Adipose tissue (tissue), 3 donors: Measurements from ENCODE around the gene CREM. TPM values are rescaled to one million over a fixed set of nuclear protein-coding genes. Genes with fewer than 3 reads are reported as not detected.
"Not testable (repeated sequence)": the region's sequence is repeated elsewhere in the genome, so short reads cannot be mapped to it uniquely, and the experiment has no call there.

Experiments
- H3K27ac ChIP-seq: one replicate; pipeline ENCODE4 v1.5.1; 2013; ENCODE audit warnings: low read depth, low read length
- WGBS, 3 donors: extraction: QIAGEN DNeasy Blood & Tissue Kit; methylation state at CpG; one replicate each; pipeline ENCODE4 v1.1.7; 2013; 5-methylcytosine and 5-hydroxymethylcytosine counted together
- polyA plus RNA-seq, 3 donors: library from polyadenylated mRNA; stranded (reverse); fragments of 200-250 nt; gene quantifications; one replicate each; pipeline ENCODE4 v1.2.3, GENCODE V29; 2013
- donor health status: healthy with polysubstance abuse.
- donor health status: Bipolar disorder and iron deficiency.
- donor health status: healthy.

The CREM gene
- 100 to 1,000 TPM in 1 of 3 donors, 10 to 100 TPM in 2; 16.6 to 143 (median 75.4) TPM for polyA plus RNA-seq

DNA sequence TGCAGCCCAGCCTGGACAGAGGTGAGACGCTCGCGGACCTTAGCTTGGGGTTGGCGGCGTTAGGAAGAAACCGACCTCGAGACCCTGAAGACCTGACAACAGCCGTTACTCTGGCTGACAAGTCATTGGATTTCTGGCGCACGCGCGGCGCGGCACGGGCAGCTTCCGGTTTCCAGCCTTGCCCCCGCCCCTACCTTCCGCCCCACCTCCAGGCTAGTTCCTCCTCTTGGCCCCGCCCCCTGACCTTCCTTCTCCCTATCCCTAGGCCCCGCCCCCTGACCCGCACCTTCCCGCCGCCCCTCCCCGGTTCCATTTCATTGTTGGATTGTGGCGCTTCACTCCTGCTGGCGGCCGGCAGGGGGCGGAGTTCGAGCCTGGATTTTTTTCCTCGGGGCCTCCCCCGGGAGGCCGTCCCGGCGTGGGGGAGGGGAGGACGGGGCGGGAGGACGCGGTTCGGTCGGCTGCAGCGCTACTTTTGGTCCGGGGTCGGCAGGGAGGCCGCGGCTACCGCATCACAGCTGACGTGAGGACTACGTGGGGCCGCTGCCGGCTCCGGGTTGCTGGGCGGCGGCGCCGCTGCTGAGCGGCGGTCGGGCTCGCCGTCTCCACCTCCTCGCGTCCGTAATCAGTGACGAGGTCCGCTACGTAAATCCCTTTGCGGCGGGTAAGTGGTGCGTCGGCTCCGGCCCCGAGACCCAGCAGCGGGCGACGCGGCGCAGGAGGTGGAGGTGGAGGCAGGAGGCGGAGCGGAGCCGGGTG, at the start of gene CREM:
Gene CREM (plus strand): TSS at position 317 of the 759 bp plus-strand sequence. CDS start 10,990 bp downstream, outside the sequence.
- 0 to 1% (median 1%) methylated on average over 78 to 79 of the region's 80 CpGs for WGBS, 3 donors

DNA sequence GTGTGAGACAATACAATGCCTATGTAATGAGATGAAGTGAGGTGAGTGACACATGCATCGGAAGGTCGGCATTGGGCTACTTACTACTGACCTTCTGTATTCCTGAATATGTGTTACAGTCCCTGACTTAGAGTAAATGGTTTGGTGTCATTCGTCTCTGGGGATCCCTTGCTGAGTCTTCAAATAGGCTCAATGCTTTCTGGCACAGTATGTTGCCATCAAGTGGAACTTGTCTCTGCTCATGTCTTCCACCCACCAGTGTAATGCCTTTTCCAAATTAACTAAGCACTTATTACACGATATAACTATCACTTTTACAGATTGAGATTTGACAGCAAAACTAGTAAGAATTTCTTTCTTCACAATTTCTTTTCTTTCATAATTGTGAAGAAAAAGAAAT, 47.4 kb upstream of the CREM start:
- WGBS, 3 donors, result 91 to 98% (median 93%) methylated on average over 4 of the region's 4 CpGs
- no peak overlapping the region for H3K27ac ChIP-seq

More for the DNA sequence above, at the start of gene CREM:
- H3K27ac ChIP-seq, result peak within 1 kb of the TSS; percentile 100

DNA sequence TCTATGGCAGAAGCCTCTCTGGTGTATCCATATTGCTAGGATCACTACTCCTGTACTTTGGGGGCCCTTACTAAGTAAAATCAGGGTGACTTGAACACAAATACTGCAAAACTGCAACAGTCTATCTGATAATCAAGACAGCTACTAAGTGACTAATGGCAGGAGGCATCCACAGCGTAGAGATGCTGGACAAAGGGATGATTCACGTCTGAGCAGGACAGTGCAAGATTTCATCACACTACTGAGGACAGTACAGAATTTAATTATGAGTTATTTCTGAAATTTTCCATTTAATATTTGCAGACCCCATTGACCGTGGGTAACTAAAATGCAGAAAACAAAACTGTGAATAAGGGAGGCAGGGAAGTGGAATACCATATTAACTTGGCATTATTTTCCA, 46.9 kb upstream of the CREM start:
- 78 to 89% (median 81%) methylated on average over 3 of the region's 3 CpGs for WGBS, 3 donors
- no peak overlapping the region for H3K27ac ChIP-seq

DNA sequence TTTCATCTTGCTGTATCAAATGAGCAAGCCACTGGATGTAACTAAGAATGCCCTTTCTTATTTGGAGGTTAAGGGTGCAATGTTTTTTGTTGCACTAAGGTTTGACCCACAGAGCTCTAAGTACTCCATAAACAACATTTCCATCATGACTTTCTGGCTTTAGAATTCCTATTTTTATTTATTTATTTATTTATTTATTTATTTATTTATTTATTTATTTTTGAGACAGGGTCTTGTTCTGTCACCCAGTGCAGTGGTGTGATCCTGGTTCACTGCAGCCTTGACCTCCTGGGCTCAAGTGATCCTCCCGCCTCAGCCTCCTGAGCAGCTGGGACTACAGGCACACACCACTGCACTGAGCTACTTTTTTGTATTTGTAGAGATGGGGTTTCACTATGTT, 46.4 kb upstream of the CREM start:
- not testable (repeated sequence) for H3K27ac ChIP-seq
- WGBS, 3 donors, result 100% methylated on average over 1 of the region's 1 CpG

DNA sequence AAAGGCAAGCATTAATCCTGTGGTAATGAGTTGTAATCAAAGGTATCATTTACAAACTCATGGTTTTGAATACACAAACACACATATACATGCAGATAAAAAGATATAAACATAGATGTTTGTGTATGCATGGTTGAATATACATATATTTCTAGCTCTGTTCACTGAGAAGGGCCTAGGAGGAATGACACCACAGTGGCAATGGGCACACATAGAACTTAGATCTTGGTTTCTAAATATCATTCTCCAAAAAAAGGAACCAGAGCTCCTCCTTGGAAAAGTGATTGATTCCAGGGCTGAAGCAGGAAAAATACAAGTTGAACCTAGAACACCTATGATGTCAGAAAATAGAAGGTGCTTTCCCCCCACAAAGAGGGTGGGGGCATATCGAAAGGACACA, 43.4 kb upstream of the CREM start:
- H3K27ac ChIP-seq, result no peak overlapping the region
- 96 to 100% (median 98%) methylated on average over 1 of the region's 1 CpG for WGBS, 3 donors

DNA sequence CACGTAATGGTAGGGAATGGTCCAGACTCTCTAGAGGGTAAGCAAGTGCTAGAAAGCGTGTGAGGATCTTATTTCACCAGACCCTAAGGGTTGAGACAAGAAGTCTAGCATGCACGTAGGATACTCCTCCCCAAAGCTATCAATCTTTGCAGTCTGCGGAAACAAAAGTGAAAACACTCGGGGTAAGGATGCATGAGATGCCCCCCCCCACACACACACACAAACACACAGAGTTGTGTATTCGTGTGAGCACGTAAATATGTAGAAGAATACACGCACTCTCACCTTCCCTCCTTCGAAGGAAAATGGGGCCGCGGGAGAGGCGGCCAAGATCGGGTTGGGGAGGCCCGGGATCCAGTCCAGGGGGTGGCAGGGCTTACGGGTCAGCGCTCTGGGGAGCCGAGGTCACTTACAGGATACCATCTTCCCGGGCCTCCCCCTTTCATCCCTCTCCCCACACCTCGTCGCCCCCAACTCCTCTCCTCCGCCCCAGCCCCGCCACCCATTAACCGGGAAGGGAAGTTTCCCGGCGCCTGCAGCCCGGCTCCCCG, 37.0 kb upstream of the CREM start:
- H3K27ac ChIP-seq, result no peak overlapping the region
- 0 to 1% (median 1%) methylated on average over 21 to 27 of the region's 27 CpGs for WGBS, 3 donors

DNA sequence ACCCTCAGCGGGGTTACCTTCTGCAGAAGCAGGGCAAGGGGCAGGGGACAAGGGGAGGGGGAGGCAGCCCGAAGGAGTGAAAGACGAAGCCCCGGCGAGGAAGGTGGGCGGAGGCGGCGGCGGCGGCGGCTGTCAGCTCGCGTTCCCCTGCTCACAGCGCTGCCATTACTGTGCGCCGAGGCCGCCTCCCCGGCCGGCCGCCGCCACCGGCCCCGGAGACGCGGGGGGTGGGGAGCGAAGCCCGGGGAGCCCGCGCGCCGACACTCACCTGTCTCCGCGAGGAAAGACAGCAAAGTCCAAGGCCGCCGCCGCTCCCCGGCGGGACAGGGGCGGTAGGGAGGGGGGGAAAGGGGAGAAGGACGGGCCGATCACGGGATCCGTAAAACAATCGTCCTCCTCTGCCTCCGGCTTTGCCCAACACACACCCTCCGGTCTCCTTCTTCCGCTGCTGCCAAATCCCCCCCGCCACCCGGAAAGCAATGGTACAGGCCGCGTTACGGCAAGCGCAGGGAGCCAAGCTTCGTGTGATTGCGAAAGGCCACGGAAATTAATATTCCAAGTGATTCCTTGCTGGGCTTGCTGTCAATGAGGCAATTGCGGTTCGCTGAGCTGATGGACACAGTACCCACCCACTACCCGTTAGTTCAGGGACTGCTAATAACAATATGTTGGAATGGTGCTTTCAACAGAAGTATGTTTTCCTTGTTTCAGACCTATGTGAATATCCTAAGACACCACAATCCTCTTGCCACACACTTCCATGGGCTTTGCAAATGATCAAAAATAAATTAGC, 36.3 kb upstream of the CREM start, which contains the start of gene CUL2:
Gene CUL2 (minus strand): TSS at position 180 of the 793 bp plus-strand sequence. CDS start 19,024 bp downstream, outside the sequence.
- 0 to 1% (median 0%) methylated on average over 32 to 59 of the region's 59 CpGs for WGBS, 3 donors
- no peak within 1 kb of the TSS for H3K27ac ChIP-seq

DNA sequence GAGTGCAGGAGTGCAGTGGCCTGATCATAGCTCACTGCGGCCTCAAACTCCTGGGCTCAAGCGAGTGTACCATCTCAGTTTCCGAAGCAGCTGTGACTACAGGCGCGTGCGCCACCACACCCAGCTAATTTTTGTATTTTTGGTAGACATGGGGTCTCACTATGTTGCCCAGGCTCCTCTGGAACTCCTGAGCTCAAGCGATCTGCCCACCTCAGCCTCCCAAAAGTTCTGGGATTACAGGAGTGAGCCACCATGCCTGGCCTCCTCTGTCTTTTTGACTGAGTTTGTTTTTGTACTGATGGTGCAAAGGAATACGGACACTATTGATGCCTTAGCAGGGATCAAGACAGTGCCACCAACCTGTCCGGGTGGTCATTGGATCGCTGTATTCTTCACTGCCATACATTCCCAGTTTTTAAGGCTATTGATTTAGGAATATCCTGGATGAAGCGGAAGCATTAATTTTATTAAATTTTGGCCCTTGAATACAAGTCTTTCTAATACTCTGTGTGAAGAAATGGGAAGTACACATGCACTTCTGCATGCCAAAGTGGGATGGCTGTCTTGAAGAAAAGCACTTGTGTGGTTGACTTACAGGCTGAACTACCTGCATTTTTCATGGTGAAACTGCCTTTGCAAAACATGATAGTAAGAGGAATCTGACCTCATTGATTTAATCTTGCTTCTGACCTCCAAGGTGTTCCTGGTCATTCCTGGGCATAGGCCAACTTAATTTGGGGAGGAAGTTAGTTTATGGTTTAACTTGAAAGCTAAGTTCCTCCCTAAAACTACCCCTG, 34.5 kb upstream of the CREM start:
- WGBS, 3 donors, result 87 to 97% (median 95%) methylated on average over 11 of the region's 11 CpGs
- no peak overlapping the region for H3K27ac ChIP-seq

DNA sequence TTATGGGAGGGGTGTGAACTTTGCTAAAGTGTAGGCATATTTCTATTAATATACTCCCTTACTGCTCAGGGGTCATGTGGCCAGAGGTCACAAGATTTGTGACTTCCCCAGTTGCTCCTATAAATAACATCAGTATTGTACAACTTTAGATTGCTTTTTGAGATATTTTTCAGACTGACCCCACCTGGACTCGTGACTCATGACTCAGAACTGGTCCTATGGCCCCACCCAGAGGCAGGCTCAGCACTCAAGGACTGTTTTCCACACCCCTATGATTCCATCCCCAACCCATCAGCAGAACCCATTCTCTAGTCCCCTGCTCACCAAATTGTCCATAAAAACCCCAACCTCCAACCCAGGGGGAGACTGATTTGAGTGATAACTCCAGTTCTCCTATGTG, 33.8 kb upstream of the CREM start:
- WGBS, 3 donors, result 48 to 65% (median 53%) methylated on average over 1 of the region's 1 CpG

DNA sequence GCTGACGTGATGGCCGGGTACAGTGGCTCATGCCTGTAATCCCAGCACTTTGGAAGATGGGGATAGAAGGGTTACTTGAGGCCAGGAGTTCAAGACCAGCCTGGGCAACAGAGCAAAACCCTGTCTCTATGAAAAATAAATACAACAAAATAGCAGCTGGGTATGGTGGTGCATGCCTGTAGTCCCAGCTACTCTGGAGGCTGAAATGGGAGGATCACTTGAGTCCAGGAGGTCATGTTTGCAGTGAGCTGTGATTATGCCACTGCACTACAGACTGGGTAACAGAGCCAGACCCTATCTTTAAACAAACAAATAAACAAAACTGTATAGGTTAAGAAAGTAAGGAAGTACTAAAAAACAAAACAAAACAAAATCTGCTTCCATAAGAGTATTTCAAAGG, 30.3 kb upstream of the CREM start:
- H3K27ac ChIP-seq, result no peak overlapping the region
- WGBS, 3 donors, result 68 to 83% (median 70%) methylated on average over 2 of the region's 2 CpGs

More for the DNA sequence above, 33.8 kb upstream of the CREM start:
- H3K27ac ChIP-seq, result no peak overlapping the region

DNA sequence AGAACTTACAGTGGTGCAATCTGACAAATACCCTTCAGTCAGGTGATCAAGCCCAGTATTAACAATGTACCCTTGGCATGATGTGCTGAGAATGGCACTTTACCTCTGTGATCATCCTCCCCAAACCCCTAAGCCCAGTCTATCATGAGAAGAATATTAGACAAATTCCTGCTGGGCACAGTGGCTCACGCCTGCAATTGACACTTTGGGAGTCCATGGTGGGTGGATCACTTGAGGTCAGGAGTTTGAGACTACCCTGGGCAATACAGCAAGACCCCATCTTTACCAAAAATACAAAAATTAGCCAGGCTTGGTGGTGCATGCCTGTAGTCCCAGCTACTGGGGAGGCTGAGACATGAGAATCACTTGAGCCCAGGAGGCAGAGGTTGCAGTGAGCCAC, 29.1 kb upstream of the CREM start:
- 75 to 87% (median 81%) methylated on average over 1 of the region's 1 CpG for WGBS, 3 donors
- no peak overlapping the region for H3K27ac ChIP-seq

DNA sequence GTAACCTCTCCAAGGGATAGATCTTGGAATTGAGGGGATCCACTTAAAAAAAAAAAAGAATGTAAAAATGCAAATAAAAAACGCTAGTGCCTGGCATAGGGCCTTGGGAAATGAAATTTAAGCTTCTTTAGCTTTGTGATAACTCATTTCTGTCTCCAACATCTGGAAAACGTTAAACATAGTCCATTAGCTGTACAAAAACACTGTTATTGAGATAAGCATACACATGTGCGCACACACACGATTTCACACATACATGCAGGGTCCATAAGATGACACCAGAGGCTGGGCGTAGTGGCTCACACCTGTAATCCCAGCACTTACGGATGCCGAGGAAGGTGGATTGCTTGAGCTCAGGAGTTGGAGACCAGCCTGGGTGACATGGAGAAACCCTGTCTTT, 22.8 kb upstream of the CREM start:
- H3K27ac ChIP-seq, result no peak overlapping the region
- WGBS, 3 donors, result 57 to 59% (median 58%) methylated on average over 7 of the region's 7 CpGs

DNA sequence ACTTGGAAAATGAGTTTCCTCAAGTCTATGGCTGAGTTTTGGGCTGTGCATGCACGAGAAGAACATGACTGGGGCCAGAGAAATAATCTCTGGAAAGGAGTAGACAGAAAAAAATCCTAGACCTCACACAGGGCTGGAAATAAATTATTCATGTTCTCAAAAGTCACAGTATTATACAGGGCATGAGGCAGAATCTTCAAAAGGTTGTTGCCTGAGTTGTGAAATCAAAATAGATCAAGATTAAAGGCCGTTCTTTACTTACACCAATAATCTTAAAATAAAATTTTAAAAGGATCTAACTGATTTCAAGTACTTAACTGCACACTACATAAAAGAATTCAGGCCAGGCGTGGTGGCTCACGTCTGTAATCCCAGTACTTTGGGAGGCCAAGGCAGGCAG, 14.1 kb upstream of the CREM start:
- 80 to 84% (median 81%) methylated on average over 4 of the region's 4 CpGs for WGBS, 3 donors

DNA sequence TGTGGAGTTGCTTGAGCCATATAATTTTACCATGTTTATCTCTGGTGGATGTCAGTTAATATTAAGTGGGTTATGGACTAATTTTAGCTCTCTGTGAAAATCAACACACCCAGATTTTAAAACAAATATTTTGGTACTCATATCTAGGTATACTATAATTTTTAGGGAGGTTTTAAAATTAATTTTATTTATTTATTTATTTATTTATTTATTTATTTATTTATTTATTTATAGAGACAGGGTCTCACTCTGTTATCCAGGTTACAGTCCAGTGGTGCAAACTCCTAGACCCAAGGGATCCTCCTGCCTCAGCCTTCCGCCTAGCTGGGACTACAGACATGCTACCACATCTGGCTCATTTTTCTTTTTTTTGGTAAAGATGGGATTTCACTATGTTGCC, 7.3 kb upstream of the CREM start:
- 83 to 96% (median 93%) methylated on average over 1 of the region's 1 CpG for WGBS, 3 donors
- H3K27ac ChIP-seq, result no peak overlapping the region

More for the DNA sequence above, 14.1 kb upstream of the CREM start:
- H3K27ac ChIP-seq, result no peak overlapping the region

DNA sequence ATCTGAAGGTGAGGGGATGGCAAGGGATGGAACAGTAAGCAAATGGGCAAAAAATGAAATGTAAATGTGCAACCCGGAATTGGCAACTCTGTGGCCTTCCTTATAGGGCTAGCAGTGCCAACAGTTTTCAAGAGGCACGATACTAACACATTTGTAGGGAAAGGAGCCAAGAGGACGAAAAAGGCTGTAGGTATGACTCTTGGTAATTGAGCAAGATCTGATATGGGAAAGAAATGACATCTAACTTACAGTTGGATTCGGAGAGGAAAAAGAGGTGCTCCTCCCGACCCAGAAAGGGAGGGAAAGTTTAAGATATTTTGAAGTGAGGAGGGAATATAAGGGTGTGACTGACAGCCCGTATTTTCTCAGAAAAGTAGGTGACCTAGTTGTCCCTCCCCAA, 2.1 kb upstream of the CREM start:
- 58 to 79% (median 67%) methylated on average over 6 of the region's 6 CpGs for WGBS, 3 donors
- no peak overlapping the region for H3K27ac ChIP-seq

DNA sequence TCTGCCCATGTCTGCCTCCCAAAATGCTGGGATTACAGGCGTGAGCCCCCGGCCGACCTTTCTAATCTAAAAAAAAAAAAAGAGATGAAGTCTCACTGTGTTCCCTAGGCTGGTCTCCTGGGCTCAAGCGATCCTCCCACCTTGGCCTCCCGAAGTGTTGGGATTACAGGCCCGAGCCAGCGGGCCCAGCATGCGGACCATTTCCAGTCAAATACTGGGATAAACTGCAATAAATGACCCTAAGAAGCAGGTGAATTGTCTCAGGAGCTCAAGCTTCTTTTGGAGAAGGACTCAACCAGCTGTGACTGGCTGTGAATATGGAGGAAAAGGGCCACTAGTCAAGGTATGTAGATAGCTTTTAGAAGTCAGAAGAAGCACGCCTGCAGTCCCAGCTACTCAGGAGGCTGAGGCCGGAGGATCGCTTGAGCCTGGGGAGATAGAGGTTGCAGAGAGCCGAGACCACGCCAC, 550 bp upstream of the CREM start:
- 59 to 75% (median 75%) methylated on average over 13 of the region's 13 CpGs for WGBS, 3 donors
- no peak overlapping the region for H3K27ac ChIP-seq

DNA sequence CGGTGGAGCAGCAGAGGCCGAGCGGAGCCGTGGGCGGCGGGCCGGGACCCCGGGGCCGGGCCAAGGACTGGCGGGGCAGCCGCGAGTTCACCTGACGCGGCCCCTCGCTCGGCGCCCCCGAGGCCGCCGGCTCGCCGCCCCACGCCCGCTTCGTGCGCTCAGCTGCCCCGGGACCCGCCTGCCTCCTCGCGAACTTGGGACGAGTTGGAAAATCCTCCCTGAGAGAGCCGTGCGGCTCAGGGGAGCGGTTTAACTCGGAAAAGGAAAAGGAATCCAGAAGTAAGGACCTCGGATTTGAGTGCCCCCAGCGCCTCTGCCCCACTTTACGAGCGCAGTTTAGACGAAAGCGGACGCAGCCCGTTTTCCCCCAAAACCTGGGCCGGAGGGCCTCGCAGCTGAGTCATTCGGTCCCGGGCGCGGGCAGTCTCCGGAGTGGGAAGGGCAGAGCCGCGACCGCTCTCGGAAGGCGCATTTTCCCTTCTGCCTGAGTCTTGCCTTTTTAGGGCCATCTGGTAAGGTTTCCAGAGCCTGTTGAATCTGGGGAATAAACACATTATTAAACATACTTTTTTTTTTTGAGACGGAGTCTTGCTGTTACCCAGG, 744 bp downstream of the CREM start:
- H3K27ac ChIP-seq, result peak overlapping the region; percentile 100
- WGBS, 3 donors, result 0 to 1% (median 0%) methylated on average over 34 to 56 of the region's 56 CpGs

DNA sequence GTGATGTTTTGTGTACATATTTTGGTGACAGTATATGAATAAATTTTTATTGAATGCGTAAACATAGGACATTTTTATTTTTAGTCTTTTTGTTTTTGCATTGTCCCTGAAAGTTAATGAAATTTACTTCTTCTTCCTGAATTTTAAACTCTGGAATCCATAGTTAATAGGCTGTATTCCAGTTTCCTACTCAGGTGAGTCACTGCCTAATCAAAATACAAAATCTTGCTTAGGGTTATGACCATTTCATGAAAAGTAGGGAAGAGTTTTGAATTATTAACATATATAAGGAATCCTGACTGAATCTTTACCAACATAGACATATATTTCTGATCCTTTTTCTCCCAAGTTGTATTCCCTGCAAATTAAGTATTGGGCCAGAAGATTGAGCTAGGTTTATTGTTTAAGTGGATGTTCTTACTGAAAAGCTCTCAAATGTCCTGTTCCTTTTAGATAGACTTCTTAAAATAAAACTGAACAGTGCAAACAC, 2.6 kb downstream of the CREM start:
- H3K27ac ChIP-seq, result no peak overlapping the region
- 92 to 100% (median 99%) methylated on average over 1 of the region's 1 CpG for whole genome bisulfite sequencing, 3 donors
